Right kidney (tissue), 1 donor: Measurements from ENCODE around the gene INHBB.
A peak's percentile ranks its signal among the peaks of the same experiment; 100 is the strongest.
"Not testable (repeated sequence)": the region's sequence is repeated elsewhere in the genome, so short reads cannot be mapped to it uniquely, and the experiment has no call there.

Experiments
- DNase-seq: peaks from one replicate; pipeline ENCODE4 v3.0.0-alpha.2; 2016

Gene INHBB

GRCh38 chr2:120382541-120383144, 36.7 kb downstream of the INHBB start:
- no peak for DNase-seq

- no peak for DNase-seq
These were observed 37.3 kb downstream of the INHBB start for GRCh38 chr2:120383191-120383590.

- DNase-seq: no peak
These were observed 37.9 kb downstream of the INHBB start for GRCh38 chr2:120383631-120384340.

- no peak for DNase-seq
These were observed 38.8 kb downstream of the INHBB start for GRCh38 chr2:120384486-120385354.

- DNase-seq: no peak
These were observed 39.6 kb downstream of the INHBB start for GRCh38 chr2:120385355-120386127.

- no peak for DNase-seq
These were observed 42.5 kb downstream of the INHBB start for GRCh38 chr2:120388222-120389035.

GRCh38 chr2:120389036-120389391, 43.1 kb downstream of the INHBB start:
- no peak for DNase-seq

GRCh38 chr2:120390381-120391055, 44.6 kb downstream of the INHBB start:
- DNase-seq: no peak

- not testable (repeated sequence) for DNase-seq
These were observed 45.4 kb downstream of the INHBB start for GRCh38 chr2:120391382-120391781.

GRCh38 chr2:120391911-120392665, 46.2 kb downstream of the INHBB start:
- DNase-seq: no peak

- DNase-seq: no peak
These were observed 47.0 kb downstream of the INHBB start for GRCh38 chr2:120392923-120393322.

GRCh38 chr2:120393456-120393855, 47.5 kb downstream of the INHBB start:
- no peak for DNase-seq

GRCh38 chr2:120394764-120395163, 48.8 kb downstream of the INHBB start:
- DNase-seq: no peak

- DNase-seq: peak; percentile 54
These were observed 49.5 kb downstream of the INHBB start for GRCh38 chr2:120395221-120396012.

GRCh38 chr2:120396013-120396860, 50.3 kb downstream of the INHBB start:
- no peak for DNase-seq

GRCh38 chr2:120396861-120397811, 51.2 kb downstream of the INHBB start:
- no peak for DNase-seq
